Measurements from ENCODE around the gene CCR5.

The CCR5 gene

DNA sequence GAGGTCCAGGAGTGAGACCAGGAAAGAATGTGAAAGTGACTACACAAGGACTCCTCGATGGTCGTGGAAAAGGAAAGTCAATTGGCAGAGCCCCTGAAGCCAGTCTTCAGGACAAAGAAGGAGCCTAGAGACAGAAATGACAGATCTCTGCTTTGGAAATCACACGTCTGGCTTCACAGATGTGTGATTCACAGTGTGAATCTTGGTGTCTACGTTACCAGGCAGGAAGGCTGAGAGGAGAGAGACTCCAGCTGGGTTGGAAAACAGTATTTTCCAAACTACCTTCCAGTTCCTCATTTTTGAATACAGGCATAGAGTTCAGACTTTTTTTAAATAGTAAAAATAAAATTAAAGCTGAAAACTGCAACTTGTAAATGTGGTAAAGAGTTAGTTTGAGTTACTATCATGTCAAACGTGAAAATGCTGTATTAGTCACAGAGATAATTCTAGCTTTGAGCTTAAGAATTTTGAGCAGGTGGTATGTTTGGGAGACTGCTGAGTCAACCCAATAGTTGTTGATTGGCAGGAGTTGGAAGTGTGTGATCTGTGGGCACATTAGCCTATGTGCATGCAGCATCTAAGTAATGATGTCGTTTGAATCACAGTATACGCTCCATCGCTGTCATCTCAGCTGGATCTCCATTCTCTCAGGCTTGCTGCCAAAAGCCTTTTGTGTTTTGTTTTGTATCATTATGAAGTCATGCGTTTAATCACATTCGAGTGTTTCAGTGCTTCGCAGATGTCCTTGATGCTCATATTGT lies 10.8 kb upstream of the CCR5 start:
- peak; percentile 63 for DNase-seq

DNA sequence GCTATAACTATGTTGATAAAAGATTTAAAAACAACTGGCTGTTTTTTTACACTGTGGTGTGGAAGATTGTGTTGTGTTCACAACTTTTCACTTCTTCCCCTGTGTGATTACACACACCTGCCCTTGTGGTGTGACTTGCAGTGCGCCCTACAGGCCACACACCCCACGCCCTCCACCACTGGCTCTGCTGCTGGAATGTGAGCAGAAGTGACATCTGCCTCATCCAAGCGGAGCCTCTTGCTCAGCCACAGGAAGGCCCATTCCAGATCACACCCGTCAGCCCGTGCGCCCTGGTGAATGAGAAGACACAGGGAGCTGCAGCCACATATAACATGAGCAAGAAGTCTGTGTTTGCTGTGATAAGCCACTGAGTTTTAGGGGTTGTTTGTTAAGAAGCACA lies 9.8 kb upstream of the CCR5 start:
- DNase-seq, result no peak

DNA sequence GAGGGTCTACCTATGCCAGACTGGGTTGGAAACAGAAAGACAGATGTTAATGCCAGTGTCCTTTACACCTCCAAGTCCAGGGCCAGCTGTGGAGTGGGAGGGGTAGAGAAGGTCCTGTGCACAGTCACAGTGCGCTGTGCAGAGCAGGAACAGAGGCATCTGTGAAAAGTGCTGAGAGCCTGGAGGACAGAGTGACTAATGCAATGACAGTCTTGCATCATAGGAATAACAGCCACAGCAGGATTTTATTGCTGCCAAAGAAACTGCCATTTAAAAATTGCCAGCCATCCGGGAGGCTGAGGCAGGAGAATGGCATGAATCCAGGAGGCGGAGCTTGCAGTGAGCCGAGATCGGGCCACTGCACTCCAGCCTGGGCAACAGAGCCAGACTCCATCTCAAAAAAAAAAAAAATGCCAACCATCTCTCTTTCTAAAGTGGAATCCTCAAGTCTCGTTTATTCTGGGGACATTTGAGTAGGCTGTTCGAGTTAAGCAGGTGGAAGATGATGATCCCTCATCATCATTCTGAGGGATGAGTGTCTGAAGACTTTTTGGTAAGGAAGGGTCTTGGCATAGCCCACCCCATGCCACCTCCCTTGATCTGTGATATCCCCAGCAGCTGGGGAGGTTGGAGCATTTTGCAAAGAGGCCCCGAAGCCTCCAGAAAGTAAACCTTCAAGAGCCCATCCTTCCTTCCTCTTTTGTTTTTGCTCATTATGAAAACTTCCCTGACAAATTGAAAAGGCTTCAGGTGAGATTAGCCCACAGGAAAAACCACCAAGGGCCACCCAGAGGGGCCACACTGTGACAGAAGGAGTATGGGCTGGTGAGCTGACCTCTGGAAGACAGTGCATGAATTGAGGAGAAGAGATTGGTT lies 9.1 kb upstream of the CCR5 start:
- DNase-seq, result no peak

DNA sequence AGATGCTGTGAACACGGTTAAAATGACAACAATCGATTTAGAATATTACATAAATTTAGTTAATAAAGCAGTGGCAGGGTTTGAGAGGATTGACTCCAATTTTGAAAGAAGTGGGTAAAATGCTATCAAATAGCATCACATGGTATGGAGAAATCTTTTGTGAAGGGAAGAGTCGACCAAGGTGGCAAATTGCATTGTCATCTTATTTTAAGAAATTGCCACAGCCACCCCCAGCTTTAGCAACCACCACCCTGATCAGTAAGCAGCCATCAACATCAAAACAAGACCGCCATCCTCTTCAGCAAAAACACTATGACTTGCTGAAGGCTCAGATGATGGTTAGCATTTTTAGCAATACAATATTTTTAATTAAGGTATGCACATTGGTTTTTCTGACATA lies 5.7 kb upstream of the CCR5 start:
- no peak for DNase-seq

DNA sequence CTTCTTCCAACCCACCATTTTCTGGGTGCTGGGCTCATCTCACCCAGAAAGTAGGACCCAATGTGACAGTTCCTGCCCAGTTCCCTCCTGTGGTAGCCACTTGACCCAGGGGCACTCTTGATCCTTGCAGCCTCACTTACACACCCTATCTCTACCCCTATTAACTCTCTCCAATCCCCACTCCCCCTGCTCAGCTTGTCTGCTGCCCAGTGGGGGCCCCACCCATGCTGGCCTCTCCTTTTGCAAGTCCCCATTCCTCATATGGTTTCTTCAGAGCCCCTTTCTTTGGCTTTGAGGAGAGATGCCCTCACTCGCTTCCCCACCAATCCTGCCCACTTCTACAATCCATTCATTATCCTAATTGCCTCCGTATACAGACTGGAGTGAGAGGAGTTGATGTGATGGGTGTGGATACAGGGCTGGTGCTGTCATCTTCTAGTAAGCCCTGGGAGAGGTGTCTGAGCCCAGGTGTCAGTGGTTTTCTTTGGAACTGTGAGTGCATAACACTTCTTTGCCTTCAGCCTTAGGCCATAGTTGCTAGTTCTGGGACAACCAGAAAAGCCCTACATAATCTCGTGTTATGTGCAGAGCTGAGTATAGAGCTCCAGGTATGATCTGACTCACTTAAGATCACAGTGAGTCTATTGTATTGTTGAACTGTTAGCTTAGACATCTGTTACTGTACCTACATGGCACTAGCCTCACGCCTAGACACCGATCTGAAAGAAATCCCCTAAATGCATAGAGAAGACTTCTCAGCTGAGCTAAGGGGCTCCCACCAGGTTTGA lies 4.8 kb upstream of the CCR5 start:
- DNase-seq, result no peak

DNA sequence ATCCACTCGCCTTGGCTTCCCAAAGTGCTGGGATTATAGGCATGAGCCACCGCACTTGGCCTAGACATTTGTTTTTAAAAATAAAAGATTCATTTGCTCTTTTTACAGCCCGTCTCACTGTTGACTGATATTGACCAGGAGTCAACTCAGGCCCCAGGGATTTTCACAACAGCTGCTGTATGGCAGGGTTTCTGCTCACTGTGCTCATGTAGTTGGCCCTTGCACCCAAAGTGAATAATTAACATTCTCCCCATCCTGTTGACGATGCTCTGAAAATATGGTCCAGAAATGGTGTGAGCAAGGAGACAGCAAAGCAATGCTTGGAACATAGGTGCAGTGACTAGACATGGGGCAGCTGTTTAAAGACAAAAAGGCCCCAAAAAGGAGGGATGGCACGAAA lies 2.9 kb upstream of the CCR5 start:
- DNase-seq, result no peak

DNA sequence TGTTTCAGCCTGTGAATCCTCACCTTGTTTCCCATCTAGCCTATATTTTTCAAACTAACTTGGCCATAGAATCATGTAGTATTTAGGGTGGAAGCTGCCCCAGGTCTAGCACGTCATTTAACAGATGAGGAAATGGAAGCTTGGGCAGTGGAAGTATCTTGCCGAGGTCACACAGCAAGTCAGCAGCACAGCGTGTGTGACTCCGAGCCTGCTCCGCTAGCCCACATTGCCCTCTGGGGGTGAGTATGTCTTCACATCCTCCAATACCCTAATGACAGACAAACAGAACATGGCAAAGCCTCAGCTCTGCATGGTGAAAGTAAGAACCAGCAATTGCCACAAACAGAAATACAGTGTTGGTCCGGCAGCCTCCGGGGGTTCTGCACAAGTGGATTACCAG lies 2.2 kb upstream of the CCR5 start:
- peak; percentile 59 for DNase-seq

DNA sequence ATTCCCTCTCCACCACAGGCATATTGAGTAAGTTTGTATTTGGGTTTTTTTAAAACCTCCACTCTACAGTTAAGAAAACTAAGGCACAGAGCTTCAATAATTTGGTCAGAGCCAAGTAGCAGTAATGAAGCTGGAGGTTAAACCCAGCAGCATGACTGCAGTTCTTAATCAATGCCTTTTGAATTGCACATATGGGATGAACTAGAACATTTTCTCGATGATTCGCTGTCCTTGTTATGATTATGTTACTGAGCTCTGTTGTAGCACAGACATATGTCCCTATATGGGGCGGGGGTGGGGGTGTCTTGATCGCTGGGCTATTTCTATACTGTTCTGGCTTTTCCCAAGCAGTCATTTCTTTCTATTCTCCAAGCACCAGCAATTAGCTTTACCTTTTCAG lies 1.6 kb upstream of the CCR5 start:
- no peak for DNase-seq

DNA sequence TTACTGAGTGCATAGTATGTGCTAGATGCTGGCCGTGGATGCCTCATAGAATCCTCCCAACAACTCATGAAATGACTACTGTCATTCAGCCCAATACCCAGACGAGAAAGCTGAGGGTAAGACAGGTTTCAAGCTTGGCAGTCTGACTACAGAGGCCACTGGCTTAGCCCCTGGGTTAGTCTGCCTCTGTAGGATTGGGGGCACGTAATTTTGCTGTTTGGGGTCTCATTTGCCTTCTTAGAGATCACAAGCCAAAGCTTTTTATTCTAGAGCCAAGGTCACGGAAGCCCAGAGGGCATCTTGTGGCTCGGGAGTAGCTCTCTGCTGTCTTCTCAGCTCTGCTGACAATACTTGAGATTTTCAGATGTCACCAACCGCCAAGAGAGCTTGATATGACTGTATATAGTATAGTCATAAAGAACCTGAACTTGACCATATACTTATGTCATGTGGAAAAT lies 1.0 kb upstream of the CCR5 start:
- peak; percentile 50 for DNase-seq

DNA sequence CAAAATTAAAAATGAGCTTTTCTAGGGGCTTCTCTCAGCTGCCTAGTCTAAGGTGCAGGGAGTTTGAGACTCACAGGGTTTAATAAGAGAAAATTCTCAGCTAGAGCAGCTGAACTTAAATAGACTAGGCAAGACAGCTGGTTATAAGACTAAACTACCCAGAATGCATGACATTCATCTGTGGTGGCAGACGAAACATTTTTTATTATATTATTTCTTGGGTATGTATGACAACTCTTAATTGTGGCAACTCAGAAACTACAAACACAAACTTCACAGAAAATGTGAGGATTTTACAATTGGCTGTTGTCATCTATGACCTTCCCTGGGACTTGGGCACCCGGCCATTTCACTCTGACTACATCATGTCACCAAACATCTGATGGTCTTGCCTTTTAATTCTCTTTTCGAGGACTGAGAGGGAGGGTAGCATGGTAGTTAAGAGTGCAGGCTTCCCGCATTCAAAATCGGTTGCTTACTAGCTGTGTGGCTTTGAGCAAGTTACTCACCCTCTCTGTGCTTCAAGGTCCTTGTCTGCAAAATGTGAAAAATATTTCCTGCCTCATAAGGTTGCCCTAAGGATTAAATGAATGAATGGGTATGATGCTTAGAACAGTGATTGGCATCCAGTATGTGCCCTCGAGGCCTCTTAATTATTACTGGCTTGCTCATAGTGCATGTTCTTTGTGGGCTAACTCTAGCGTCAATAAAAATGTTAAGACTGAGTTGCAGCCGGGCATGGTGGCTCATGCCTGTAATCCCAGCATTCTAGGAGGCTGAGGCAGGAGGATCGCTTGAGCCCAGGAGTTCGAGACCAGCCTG lies 984 bp downstream of the CCR5 start:
- DNase-seq, result no peak

DNA sequence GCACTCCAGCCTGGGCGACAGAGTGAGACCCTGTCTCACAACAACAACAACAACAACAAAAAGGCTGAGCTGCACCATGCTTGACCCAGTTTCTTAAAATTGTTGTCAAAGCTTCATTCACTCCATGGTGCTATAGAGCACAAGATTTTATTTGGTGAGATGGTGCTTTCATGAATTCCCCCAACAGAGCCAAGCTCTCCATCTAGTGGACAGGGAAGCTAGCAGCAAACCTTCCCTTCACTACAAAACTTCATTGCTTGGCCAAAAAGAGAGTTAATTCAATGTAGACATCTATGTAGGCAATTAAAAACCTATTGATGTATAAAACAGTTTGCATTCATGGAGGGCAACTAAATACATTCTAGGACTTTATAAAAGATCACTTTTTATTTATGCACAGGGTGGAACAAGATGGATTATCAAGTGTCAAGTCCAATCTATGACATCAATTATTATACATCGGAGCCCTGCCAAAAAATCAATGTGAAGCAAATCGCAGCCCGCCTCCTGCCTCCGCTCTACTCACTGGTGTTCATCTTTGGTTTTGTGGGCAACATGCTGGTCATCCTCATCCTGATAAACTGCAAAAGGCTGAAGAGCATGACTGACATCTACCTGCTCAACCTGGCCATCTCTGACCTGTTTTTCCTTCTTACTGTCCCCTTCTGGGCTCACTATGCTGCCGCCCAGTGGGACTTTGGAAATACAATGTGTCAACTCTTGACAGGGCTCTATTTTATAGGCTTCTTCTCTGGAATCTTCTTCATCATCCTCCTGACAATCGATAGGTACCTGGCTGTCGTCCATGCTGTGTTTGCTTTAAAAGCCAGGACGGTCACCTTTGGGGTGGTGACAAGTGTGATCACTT lies 2.0 kb downstream of the CCR5 start:
- no peak for DNase-seq

DNA sequence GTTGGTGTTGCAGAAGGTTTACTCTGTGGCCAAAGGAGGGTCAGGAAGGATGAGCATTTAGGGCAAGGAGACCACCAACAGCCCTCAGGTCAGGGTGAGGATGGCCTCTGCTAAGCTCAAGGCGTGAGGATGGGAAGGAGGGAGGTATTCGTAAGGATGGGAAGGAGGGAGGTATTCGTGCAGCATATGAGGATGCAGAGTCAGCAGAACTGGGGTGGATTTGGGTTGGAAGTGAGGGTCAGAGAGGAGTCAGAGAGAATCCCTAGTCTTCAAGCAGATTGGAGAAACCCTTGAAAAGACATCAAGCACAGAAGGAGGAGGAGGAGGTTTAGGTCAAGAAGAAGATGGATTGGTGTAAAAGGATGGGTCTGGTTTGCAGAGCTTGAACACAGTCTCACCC lies 4.0 kb downstream of the CCR5 start:
- no peak for DNase-seq

DNA sequence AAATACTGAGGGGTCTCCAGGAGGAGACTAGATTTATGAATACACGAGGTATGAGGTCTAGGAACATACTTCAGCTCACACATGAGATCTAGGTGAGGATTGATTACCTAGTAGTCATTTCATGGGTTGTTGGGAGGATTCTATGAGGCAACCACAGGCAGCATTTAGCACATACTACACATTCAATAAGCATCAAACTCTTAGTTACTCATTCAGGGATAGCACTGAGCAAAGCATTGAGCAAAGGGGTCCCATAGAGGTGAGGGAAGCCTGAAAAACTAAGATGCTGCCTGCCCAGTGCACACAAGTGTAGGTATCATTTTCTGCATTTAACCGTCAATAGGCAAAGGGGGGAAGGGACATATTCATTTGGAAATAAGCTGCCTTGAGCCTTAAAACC lies 4.5 kb downstream of the CCR5 start:
- no peak for DNase-seq

DNA sequence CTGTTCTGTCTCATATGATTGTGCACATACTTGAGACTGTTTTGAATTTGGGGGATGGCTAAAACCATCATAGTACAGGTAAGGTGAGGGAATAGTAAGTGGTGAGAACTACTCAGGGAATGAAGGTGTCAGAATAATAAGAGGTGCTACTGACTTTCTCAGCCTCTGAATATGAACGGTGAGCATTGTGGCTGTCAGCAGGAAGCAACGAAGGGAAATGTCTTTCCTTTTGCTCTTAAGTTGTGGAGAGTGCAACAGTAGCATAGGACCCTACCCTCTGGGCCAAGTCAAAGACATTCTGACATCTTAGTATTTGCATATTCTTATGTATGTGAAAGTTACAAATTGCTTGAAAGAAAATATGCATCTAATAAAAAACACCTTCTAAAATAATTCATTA lies 5.1 kb downstream of the CCR5 start:
- no peak for DNase-seq

DNA sequence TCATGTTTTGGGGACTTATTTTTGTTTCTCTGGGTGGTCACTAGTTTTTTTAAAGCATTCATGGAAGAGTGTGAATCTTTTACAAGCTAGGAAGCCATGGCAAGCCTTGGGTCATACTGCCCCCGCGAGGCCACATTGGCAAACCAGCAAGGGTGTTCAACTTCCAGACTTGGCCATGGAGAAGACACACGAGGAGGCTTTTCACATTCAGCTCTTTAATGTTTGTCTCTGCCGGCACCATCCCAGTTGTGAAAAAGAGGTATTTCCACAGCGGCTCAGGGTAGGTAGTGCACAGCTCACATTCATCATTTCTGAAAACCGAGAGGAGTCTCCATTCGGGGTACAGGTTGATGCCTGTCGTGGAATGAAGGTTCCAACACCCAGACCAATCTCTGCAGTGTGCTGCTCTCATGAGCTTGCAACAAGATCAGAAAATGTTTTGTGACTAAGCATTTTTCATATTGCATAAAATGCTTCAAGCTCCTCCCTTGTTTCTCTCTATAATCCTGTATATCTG lies 7.7 kb downstream of the CCR5 start:
- peak; percentile 66 for DNase-seq

DNA sequence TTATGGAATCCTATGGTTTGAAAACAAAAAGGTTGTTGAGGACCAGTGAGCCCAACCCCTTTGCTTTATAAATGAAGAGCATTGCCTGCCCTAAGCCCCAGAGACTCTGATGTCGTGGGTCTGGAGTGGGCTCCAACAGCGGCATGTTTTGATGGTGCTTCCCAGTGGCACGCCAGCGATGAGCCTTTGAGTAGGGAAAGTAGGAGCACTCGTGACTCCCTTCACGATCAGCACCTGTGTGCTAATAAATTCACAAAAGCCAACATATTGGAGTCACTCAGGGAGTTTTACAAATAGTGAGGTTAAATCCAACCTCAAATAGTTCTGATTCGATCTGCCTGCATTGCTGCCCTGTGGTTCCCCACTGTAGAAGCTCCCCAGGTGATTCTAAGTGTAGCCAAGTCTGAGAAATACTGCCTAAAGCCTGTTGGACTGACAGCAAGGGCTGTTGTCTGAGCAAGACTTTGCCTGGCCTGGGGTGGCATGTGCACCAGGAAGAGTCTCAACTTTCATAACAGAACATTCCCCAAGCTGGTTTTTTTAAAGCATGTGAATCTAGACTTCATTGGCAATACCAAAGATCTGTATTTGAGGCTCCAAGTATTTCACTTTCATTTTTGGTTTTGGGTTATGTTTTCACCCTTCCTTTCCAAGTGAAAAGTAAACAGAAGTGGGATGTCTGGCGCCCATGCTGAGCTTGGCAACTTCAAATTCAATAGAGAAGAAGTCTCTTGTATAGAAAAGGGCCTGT lies 9.9 kb downstream of the CCR5 start:
- no peak for DNase-seq

DNA sequence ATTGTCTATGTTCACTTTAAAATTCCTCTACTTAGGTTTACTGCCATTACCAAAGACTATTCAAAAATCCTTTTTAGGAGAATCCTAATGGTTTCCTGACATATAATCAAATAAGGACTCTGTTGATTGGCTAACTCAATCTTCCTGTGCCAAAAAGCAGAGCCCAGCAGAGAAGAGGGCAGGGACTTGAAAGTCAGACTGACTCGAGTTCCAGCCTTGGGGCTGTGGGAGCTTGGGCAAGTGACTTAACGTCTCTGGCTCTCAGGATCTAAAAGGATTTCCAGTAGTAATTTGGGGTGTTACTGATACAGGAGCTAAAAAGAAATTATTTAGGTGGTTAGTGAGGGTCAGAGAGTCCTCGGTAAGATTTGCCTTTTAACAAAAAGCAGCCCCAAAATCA lies 10.9 kb downstream of the CCR5 start:
- no peak for DNase-seq

DNA sequence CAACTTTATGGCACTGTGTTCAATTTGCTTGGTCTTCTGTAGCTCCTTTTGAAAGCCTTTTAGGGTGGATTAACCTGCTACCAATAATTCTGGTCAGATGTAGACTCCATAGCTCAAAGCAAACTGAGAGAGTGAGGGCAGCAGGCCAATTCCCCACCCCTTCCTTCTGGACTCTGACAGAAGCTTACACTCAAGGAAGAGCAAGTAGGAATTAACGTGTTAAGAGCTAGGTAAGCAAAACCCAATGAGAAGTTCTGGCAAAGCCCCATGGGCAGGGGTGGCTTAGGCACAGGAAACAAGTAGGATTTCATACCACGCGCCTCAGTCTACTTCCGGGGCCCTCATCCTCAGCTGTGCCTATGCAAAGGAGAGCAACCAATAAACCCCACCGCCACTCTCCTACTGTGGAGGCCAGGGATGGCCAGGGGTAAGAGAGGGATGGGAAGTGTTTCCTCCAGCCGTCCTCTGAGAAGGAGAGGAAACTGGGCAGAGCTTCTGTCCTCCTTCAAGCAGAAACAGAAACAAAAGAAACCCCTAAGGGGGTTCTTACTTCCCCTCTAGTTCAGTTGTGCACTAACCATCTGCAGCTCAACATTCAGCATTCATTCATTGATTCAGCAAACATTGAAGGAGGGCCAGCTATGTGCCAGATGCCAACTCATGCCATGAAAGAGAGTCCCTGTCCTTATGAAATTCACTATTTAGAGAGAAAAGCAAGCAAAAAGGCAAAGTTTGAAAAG lies 12.6 kb downstream of the CCR5 start:
- DNase-seq, result no peak

DNA sequence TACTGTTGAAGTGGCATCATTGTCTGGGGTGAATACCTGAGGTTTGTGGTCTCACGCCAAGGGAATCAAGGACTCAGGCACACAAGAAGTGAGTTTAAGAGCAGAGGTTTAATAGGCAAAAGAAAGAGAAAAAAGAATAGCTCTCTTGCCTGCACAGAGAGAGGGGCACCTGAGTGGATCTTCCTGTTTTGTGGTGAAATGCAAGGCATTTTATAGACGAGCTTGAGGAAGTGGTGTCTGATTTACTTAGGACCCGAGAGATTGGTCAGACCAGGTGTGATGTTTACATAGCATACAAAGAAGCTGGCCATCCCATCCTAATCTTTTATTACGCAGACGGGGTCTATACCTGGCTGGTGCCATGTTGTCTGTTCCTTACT lies 13.2 kb downstream of the CCR5 start:
- no peak for DNase-seq

DNA sequence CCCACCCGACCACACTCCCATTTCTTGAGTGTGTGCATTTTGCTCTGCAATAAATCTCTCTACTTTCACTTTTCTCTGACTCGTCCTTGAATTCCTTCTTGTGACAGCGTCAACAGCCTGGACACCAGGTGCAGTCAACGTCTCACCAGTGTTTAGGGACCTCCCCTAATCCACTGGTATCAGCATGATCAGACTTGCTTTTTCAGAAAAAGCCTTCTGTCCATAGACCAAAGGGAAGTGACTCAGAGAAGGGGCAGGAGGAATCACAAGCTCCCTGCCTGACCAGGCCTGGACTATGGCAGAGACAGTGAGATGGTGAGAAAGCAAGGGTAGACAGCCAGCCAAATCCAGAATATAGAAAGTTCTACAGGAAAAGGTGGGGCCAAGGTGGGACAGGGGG lies 15.5 kb downstream of the CCR5 start:
- DNase-seq, result no peak

All from stimulated activated CD4-positive, alpha-beta T cell treated with anti-CD3 and anti-CD28 coated beads, Interleukin-1b, Interleukin-23, amount 100 ng/mL, for 48 hours (primary cell).